Thyroid gland (tissue), 4 donors: ENCODE results near the gene STIM2. TPM values are rescaled to one million over a fixed set of nuclear protein-coding genes. Genes with fewer than 3 reads are reported as not detected.
"Not testable (repeated sequence)": the region's sequence is repeated elsewhere in the genome, so short reads cannot be mapped to it uniquely, and the experiment has no call there.

Source experiments
- DNase-seq, 2 donors: peaks; one replicate each; pipeline ENCODE4 v3.0.0-alpha.2; 2019
- H3K27ac ChIP-seq, 3 donors: fragments of 200-600 bp; sonication (generic); 1 replicate in 2 of 3; 2 replicates in 1 of 3; pipeline ENCODE4 v1.5.1; 2016 to 2019; ENCODE audit warnings: mild to moderate bottlenecking in 1 of 3, moderate library complexity in 1 of 3
- H3K27me3 ChIP-seq: fragments of 200-600 bp; sonication (generic); one replicate; pipeline ENCODE4 v1.5.1; 2019
- H3K36me3 ChIP-seq, 2 donors: fragments of 200-600 bp; sonication (generic); one replicate each; pipeline ENCODE4 v1.5.1; 2016 to 2019
- H3K4me1 ChIP-seq, 2 donors: fragments of 200-600 bp; sonication (generic); one replicate each; pipeline ENCODE4 v1.5.1; 2017 to 2019
- H3K4me3 ChIP-seq, 3 donors: fragments of 200-600 bp; sonication (generic); replicated peaks in 1 of 3; 1 replicate in 2 of 3; 2 replicates in 1 of 3; pipeline ENCODE4 v1.5.1; 2016; ENCODE audit warnings: mild to moderate bottlenecking in 1 of 3
- H3K9me3 ChIP-seq: fragments of 200-600 bp; sonication (generic); one replicate; pipeline ENCODE4 v1.5.1; 2017
- CTCF ChIP-seq, 6 experiments: fragments of 200-600 bp in 3 of 6; fragments of 450-650 bp in 3 of 6; sonication (generic) in 3 of 6; IDR thresholded peaks; one replicate each; pipeline ENCODE4 v1.5.1; 2016 to 2019; ENCODE audit warnings: antibody characterized with exemption in 6 of 6, mild to moderate bottlenecking in 2 of 6, inconsistent platforms in 1 of 6, moderate library complexity in 1 of 6
- POLR2A ChIP-seq, 2 donors: fragments of 450-650 bp; IDR thresholded peaks; one replicate each; pipeline ENCODE4 v1.6.1; 2017; ENCODE audit warnings: antibody characterized with exemption in 2 of 2, mild to moderate bottlenecking in 2 of 2, moderate library complexity in 1 of 2
- WGBS, 2 donors: methylation state at CpG; one replicate each; pipeline ENCODE4 v1.1.5; 2017; 5-methylcytosine and 5-hydroxymethylcytosine counted together
- intact Hi-C: fragments of 100-400 bp; cut with DNase I; formaldehyde crosslinking; loops from one replicate; pipeline ENCODE4 v1.15.1; 2023
- total RNA-seq, 4 donors: library from RNA; depleted of rRNA; stranded (reverse); fragments of >200 nt; gene quantifications; one replicate each; pipeline ENCODE4 v1.2.3, GENCODE V29; 2016

Gene STIM2
- total RNA-seq, 4 donors from 2014 or later: 16.4 to 39.1 (median 18.5) TPM

- no peaks in the 10 kb centered on the region for H3K27me3 ChIP-seq
- no peaks in the 10 kb centered on the region for H3K9me3 ChIP-seq
- WGBS, 2 donors: 73 to 77% methylated on average over 11 of the region's 11 CpGs
- no peaks in the 10 kb centered on the region for H3K4me1 ChIP-seq
- DNase-seq: no peak
- TF ChIP-seq CTCF (IDR thresholded peaks at IDR 0.05) (no peak), POLR2A (IDR thresholded peaks at IDR 0.05) (no peak)
- no peak overlapping the region for H3K27ac ChIP-seq
- H3K36me3 ChIP-seq: no peaks in the 10 kb centered on the region
- H3K4me3 ChIP-seq: no peak overlapping the region
- intact Hi-C loops: no loop called here
These were observed 38.8 kb upstream of the STIM2 start for GRCh38 chr4:26821677-26822503.

- no peak overlapping the region for H3K4me3 ChIP-seq
- intact Hi-C loops: no loop called here
- DNase-seq: no peak
- H3K9me3 ChIP-seq: no peaks in the 10 kb centered on the region
- TF ChIP-seq CTCF (IDR thresholded peaks at IDR 0.05) (no peak), POLR2A (IDR thresholded peaks at IDR 0.05) (no peak)
- H3K36me3 ChIP-seq: no peaks in the 10 kb centered on the region
- 72 to 73% methylated on average over 6 of the region's 6 CpGs for WGBS, 2 donors
- no peaks in the 10 kb centered on the region for H3K4me1 ChIP-seq
- H3K27ac ChIP-seq: no peak overlapping the region
- H3K27me3 ChIP-seq: no peaks in the 10 kb centered on the region
These were observed 38.1 kb upstream of the STIM2 start for GRCh38 chr4:26822546-26822945.

GRCh38 chr4:26822974-26823373 is 37.7 kb upstream of the STIM2 start:
- H3K36me3 ChIP-seq, H3K4me1 ChIP-seq, DNase-seq, intact Hi-C loops, H3K9me3 ChIP-seq, H3K27ac ChIP-seq, H3K27me3 ChIP-seq, H3K4me3 ChIP-seq: not testable (repeated sequence)
- WGBS, 2 donors: 94 to 96% methylated on average over 6 of the region's 6 CpGs

- Histone ChIP-seq H3K36me3 (no peaks in the 10 kb centered on the region), H3K27ac (no peak overlapping the region), H3K4me3 (no peak overlapping the region), H3K9me3 (no peaks in the 10 kb centered on the region), H3K4me1 (no peaks in the 10 kb centered on the region), H3K27me3 (no peaks in the 10 kb centered on the region)
- intact Hi-C loops: no loop called here
- 89% methylated on average over 3 of the region's 3 CpGs for WGBS, 2 donors
- no peak for TF ChIP-seq POLR2A (IDR thresholded peaks at IDR 0.05)
- no peak for TF ChIP-seq CTCF (IDR thresholded peaks at IDR 0.05)
- DNase-seq: no peak
These were observed 37.1 kb upstream of the STIM2 start for GRCh38 chr4:26823583-26823982.

GRCh38 chr4:26824667-26825066 is 36.0 kb upstream of the STIM2 start:
- no peaks in the 10 kb centered on the region for H3K9me3 ChIP-seq
- WGBS, 2 donors: 88 to 94% methylated on average over 2 of the region's 2 CpGs
- no peak overlapping the region for H3K27ac ChIP-seq
- intact Hi-C loops: no loop called here
- no peaks in the 10 kb centered on the region for H3K36me3 ChIP-seq
- TF ChIP-seq CTCF (IDR thresholded peaks at IDR 0.05): no peak
- TF ChIP-seq POLR2A (IDR thresholded peaks at IDR 0.05): no peak
- H3K4me1 ChIP-seq: no peaks in the 10 kb centered on the region
- no peak for DNase-seq
- H3K27me3 ChIP-seq: no peaks in the 10 kb centered on the region
- H3K4me3 ChIP-seq: no peak overlapping the region
